GM19452 (cell line): ENCODE data around the gene SFRP2.

Source experiments
- ATAC-seq: cut with Tn5 transposase; IDR thresholded peaks from one replicate; pipeline ENCODE4 v1.9.1; 2021; ENCODE audit not compliant: unreplicated experiment

Gene SFRP2

GRCh38 chr4:153731239-153731638 lies 57.6 kb downstream of the SFRP2 start:
- ATAC-seq = no peak
